SK-N-SH treated with all-trans-retinoic acid at 6 μM for 48 hours (cell line): ENCODE results near the gene MYCN.

Experiments
- ATAC-seq: fragments of 200-7000 bp; cut with Tn5 transposase; 3 replicates; pipeline ENCODE4 v1.9.1; 2020; ENCODE audit warnings: mild to moderate bottlenecking, moderate library complexity
- ARNTL ChIP-seq: fragments of 450-650 bp; formaldehyde crosslinking; IDR thresholded peaks from 2 replicates; pipeline ENCODE4 v1.5.0; 2020; ENCODE audit warnings: low read depth, mild to moderate bottlenecking, moderate library complexity, borderline replicate concordance
- CSDC2 ChIP-seq: fragments of 250-450 bp; sonication (Bioruptor Pico); IDR thresholded peaks from 2 replicates; pipeline ENCODE4 v1.5.0; 2020; ENCODE audit warnings: mild to moderate bottlenecking, moderate library complexity
- ESRRG ChIP-seq: fragments of 250-450 bp; sonication (Bioruptor Pico); IDR thresholded peaks from 2 replicates; pipeline ENCODE4 v1.6.1; 2021; ENCODE audit warnings: mild to moderate bottlenecking
- GLIS3 ChIP-seq: fragments of 250-450 bp; sonication (Bioruptor Pico); IDR thresholded peaks from 2 replicates; pipeline ENCODE4 v1.5.0; 2020; ENCODE audit warnings: mild to moderate bottlenecking, moderate library complexity
- ISL1 ChIP-seq: fragments of 250-450 bp; sonication (Bioruptor Pico); IDR thresholded peaks from 2 replicates; pipeline ENCODE4 v2.1.2; 2022; ENCODE audit warnings: mild to moderate bottlenecking, moderate library complexity
- OSR1 ChIP-seq: fragments of 250-450 bp; sonication (Bioruptor Pico); IDR thresholded peaks from 2 replicates; pipeline ENCODE4 v1.8.0; 2022; ENCODE audit warnings: moderate library complexity, mild to moderate bottlenecking, inconsistent platforms
- PPARA ChIP-seq: fragments of 250-450 bp; sonication (Bioruptor Pico); IDR thresholded peaks from 2 replicates; pipeline ENCODE4 v1.5.0; 2020; ENCODE audit warnings: mild to moderate bottlenecking, borderline replicate concordance
- RARB ChIP-seq: fragments of 250-450 bp; sonication (Bioruptor Pico); IDR thresholded peaks from 2 replicates; pipeline ENCODE4 v1.8.0; 2021; ENCODE audit warnings: mild to moderate bottlenecking, moderate library complexity
- TCF4 ChIP-seq: fragments of 250-450 bp; sonication (Bioruptor Pico); IDR thresholded peaks from 2 replicates; pipeline ENCODE4 v1.8.0; 2021; ENCODE audit warnings: mild to moderate bottlenecking, moderate library complexity, borderline replicate concordance
- TOX ChIP-seq: fragments of 250-450 bp; sonication (Bioruptor Pico); IDR thresholded peaks from 2 replicates; pipeline ENCODE4 v1.8.0; 2021; ENCODE audit warnings: mild to moderate bottlenecking, moderate library complexity, borderline replicate concordance
- ZC3H10 ChIP-seq: fragments of 250-450 bp; sonication (Bioruptor Pico); IDR thresholded peaks from 2 replicates; pipeline ENCODE4 v1.5.1; 2021; ENCODE audit warnings: mild to moderate bottlenecking, moderate library complexity
- ZFP3 ChIP-seq: fragments of 250-450 bp; sonication (Bioruptor Pico); IDR thresholded peaks from 2 replicates; pipeline ENCODE4 v1.5.0; 2020; ENCODE audit warnings: mild to moderate bottlenecking, moderate library complexity
- ZFP30 ChIP-seq: fragments of 450-650 bp; formaldehyde crosslinking; IDR thresholded peaks from 2 replicates; pipeline ENCODE4 v1.5.0; 2022; ENCODE audit warnings: mild to moderate bottlenecking, moderate library complexity
- ZNF565 ChIP-seq: fragments of 450-650 bp; formaldehyde crosslinking; conservative IDR thresholded peaks from 2 replicates; pipeline ENCODE4 v1.5.0; 2020; ENCODE audit warnings: low read depth, mild to moderate bottlenecking, moderate library complexity
- ZNF8 ChIP-seq: fragments of 450-650 bp; formaldehyde crosslinking; IDR thresholded peaks from 2 replicates; pipeline ENCODE4 v1.5.0; 2020; ENCODE audit warnings: mild to moderate bottlenecking, moderate library complexity
- TF ChIP-seq, protein P1 (sequence below): fragments of 250-450 bp; sonication (Bioruptor Pico); IDR thresholded peaks from 2 replicates; pipeline ENCODE4 v1.5.1; 2020; ENCODE audit warnings: low read depth, mild to moderate bottlenecking, moderate library complexity
- TF ChIP-seq, protein P2 (sequence below): fragments of 250-450 bp; sonication (Bioruptor Pico); IDR thresholded peaks from 2 replicates; pipeline ENCODE4 v1.5.1; 2021; ENCODE audit warnings: mild to moderate bottlenecking, moderate library complexity
- TF ChIP-seq, protein P3 (sequence below): fragments of 250-450 bp; sonication (Bioruptor Pico); IDR thresholded peaks from 2 replicates; pipeline ENCODE4 v1.5.0; 2020; ENCODE audit warnings: mild to moderate bottlenecking, moderate library complexity
- TF ChIP-seq, protein P4 (sequence below): fragments of 250-450 bp; sonication (Bioruptor Pico); IDR thresholded peaks from 2 replicates; pipeline ENCODE4 v1.8.0; 2020; ENCODE audit warnings: mild to moderate bottlenecking, moderate library complexity, borderline replicate concordance
- TF ChIP-seq, protein P5 (sequence below): fragments of 250-450 bp; sonication (Bioruptor Pico); IDR thresholded peaks from 2 replicates; pipeline ENCODE4 v1.8.0; 2021; ENCODE audit warnings: low read depth, mild to moderate bottlenecking, moderate library complexity, borderline replicate concordance

The MYCN gene

DNA sequence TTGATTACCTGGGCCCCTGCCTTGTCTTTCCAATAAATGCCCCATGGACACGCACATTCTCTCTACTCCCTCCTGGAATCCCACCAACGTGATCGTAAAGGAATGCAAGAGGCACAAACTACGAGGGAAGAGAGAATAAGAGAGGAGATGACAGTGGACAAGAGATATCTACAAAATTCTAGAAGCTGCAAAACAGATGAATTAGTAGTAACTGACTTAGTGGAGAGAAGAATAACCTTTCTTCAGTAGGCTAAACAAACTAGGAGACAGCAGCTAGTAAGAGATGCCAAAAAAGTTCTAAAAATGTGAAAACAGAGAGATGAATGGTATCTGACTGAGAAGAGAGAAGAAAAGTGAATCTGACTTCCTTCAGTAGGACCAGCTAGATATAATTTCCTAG is 43.5 kb upstream of the MYCN start (continued):
- TF ChIP-seq ZC3H10 (no peak), ISL1 (no peak)
- TF ChIP-seq, protein P1, sequence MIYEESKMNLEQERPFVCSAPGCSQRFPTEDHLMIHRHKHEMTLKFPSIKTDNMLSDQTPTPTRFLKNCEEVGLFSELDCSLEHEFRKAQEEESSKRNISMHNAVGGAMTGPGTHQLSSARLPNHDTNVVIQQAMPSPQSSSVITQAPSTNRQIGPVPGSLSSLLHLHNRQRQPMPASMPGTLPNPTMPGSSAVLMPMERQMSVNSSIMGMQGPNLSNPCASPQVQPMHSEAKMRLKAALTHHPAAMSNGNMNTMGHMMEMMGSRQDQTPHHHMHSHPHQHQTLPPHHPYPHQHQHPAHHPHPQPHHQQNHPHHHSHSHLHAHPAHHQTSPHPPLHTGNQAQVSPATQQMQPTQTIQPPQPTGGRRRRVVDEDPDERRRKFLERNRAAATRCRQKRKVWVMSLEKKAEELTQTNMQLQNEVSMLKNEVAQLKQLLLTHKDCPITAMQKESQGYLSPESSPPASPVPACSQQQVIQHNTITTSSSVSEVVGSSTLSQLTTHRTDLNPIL: no peak
- TF ChIP-seq, protein P2, sequence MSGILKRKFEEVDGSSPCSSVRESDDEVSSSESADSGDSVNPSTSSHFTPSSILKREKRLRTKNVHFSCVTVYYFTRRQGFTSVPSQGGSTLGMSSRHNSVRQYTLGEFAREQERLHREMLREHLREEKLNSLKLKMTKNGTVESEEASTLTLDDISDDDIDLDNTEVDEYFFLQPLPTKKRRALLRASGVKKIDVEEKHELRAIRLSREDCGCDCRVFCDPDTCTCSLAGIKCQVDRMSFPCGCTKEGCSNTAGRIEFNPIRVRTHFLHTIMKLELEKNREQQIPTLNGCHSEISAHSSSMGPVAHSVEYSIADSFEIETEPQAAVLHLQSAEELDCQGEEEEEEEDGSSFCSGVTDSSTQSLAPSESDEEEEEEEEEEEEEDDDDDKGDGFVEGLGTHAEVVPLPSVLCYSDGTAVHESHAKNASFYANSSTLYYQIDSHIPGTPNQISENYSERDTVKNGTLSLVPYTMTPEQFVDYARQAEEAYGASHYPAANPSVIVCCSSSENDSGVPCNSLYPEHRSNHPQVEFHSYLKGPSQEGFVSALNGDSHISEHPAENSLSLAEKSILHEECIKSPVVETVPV (CRISPR knock-in tag): no peak

DNA sequence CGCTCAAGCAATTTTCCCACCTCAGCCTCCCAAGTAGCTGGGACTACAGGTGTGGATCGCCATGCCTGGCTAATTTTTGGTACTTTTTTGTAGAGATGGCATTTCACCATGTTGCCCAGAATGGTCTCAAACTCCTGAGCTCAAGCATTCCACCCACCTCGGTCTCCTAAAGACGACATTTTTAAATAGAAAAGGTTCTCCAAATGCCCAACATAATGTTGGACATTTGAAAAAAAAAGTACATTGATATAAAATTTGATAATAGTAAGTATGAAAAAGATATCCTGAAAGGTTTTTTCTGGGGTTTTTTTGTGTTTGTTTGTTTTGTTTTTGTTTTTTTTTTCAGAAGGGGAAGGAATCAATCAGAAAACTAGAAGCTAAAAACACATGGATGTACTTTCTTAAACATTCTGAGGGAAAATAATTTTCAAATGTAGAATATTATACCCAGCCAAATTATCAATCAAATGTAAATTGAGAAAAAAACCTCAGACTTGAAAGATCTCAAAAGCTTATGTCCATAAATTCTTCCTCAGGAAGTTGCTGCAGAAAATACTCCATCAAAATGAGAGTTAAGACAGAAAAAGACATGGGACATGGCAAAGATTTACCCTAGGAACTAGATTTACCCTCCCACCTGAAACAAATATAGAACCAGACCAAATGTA is 42.8 kb upstream of the MYCN start:
- ATAC-seq: no peak
- TF ChIP-seq, protein P3, sequence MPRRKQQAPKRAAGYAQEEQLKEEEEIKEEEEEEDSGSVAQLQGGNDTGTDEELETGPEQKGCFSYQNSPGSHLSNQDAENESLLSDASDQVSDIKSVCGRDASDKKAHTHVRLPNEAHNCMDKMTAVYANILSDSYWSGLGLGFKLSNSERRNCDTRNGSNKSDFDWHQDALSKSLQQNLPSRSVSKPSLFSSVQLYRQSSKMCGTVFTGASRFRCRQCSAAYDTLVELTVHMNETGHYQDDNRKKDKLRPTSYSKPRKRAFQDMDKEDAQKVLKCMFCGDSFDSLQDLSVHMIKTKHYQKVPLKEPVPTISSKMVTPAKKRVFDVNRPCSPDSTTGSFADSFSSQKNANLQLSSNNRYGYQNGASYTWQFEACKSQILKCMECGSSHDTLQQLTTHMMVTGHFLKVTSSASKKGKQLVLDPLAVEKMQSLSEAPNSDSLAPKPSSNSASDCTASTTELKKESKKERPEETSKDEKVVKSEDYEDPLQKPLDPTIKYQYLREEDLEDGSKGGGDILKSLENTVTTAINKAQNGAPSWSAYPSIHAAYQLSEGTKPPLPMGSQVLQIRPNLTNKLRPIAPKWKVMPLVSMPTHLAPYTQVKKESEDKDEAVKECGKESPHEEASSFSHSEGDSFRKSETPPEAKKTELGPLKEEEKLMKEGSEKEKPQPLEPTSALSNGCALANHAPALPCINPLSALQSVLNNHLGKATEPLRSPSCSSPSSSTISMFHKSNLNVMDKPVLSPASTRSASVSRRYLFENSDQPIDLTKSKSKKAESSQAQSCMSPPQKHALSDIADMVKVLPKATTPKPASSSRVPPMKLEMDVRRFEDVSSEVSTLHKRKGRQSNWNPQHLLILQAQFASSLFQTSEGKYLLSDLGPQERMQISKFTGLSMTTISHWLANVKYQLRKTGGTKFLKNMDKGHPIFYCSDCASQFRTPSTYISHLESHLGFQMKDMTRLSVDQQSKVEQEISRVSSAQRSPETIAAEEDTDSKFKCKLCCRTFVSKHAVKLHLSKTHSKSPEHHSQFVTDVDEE (CRISPR knock-in tag): no peak
- TF ChIP-seq TCF4 (CRISPR knock-in tag) (no peak), PPARA (no peak), ISL1 (no peak), ZNF8 (CRISPR knock-in tag) (no peak), ZFP30 (CRISPR knock-in tag) (no peak), GLIS3 (CRISPR knock-in tag) (no peak), ZNF565 (no peak), ARNTL (CRISPR knock-in tag) (no peak), ZFP3 (no peak), CSDC2 (CRISPR knock-in tag) (no peak), RARB (CRISPR knock-in tag) (no peak), TOX (CRISPR knock-in tag) (no peak), ZC3H10 (no peak), OSR1 (CRISPR knock-in tag) (no peak), ESRRG (no peak)
- TF ChIP-seq, protein P2 (CRISPR knock-in tag): no peak
- TF ChIP-seq, protein P4, sequence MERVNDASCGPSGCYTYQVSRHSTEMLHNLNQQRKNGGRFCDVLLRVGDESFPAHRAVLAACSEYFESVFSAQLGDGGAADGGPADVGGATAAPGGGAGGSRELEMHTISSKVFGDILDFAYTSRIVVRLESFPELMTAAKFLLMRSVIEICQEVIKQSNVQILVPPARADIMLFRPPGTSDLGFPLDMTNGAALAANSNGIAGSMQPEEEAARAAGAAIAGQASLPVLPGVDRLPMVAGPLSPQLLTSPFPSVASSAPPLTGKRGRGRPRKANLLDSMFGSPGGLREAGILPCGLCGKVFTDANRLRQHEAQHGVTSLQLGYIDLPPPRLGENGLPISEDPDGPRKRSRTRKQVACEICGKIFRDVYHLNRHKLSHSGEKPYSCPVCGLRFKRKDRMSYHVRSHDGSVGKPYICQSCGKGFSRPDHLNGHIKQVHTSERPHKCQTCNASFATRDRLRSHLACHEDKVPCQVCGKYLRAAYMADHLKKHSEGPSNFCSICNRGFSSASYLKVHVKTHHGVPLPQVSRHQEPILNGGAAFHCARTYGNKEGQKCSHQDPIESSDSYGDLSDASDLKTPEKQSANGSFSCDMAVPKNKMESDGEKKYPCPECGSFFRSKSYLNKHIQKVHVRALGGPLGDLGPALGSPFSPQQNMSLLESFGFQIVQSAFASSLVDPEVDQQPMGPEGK (CRISPR knock-in tag): no peak
- TF ChIP-seq, protein P1: no peak
- TF ChIP-seq, protein P5, sequence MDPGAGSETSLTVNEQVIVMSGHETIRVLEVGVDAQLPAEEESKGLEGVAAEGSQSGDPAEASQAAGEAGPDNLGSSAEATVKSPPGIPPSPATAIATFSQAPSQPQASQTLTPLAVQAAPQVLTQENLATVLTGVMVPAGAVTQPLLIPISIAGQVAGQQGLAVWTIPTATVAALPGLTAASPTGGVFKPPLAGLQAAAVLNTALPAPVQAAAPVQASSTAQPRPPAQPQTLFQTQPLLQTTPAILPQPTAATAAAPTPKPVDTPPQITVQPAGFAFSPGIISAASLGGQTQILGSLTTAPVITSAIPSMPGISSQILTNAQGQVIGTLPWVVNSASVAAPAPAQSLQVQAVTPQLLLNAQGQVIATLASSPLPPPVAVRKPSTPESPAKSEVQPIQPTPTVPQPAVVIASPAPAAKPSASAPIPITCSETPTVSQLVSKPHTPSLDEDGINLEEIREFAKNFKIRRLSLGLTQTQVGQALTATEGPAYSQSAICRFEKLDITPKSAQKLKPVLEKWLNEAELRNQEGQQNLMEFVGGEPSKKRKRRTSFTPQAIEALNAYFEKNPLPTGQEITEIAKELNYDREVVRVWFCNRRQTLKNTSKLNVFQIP (CRISPR knock-in tag): no peak
